WTC11 (cell line): ENCODE data around the gene CFAP100. TPM values are rescaled to one million over a fixed set of nuclear protein-coding genes. Genes with fewer than 3 reads are reported as not detected.
A peak's percentile ranks its signal among the peaks of the same experiment; 100 is the strongest.

Source experiments
- ATAC-seq: fragments of 200-7000 bp; cut with Tn5 transposase; 2 replicates; pipeline ENCODE4 v1.10.0; 2021; ENCODE audit warnings: mild to moderate bottlenecking, moderate library complexity
- Bru-seq: library from RNA; stranded (reverse); fragments of 400-500 nt; gene quantifications from one replicate; lab custom pipeline; 2021; lab: Mats Ljungman, UMichigan
- CTCF ChIA-PET: fragments of 300-600 bp; sonication (Branson Sonifier 250); formaldehyde crosslinking; loops from one replicate; lab custom pipeline; 2021; ENCODE audit warnings: antibody characterized with exemption; lab: Charles Lee
- POLR2A ChIA-PET: fragments of 350-600 bp; sonication (Branson Sonifier 250); formaldehyde crosslinking; loops from one replicate; lab custom pipeline; 2021; ENCODE audit warnings: antibody characterized with exemption; lab: Charles Lee
- DNase-seq: peaks from one replicate; pipeline ENCODE4 v3.0.0; 2021; ENCODE audit warnings: low spot score
- H3K27ac Mint-ChIP-seq: 2 replicates; pipeline ENCODE4 v1.8.0; 2021; ENCODE audit warnings: mixed read lengths
- H3K27me3 Mint-ChIP-seq: 2 replicates; pipeline ENCODE4 v1.8.0; 2021; ENCODE audit warnings: low read depth, mild to moderate bottlenecking, moderate library complexity, mixed read lengths
- H3K36me3 Mint-ChIP-seq: 2 replicates; pipeline ENCODE4 v1.8.0; 2021; ENCODE audit warnings: mixed read lengths
- H3K4me1 Mint-ChIP-seq: 2 replicates; pipeline ENCODE4 v1.8.0; 2022; ENCODE audit warnings: mixed read lengths
- H3K4me3 Mint-ChIP-seq: 2 replicates; pipeline ENCODE4 v1.8.0; 2021; ENCODE audit warnings: mild to moderate bottlenecking, moderate library complexity, mixed read lengths
- H3K9me3 Mint-ChIP-seq: 2 replicates; pipeline ENCODE4 v1.8.0; 2021; ENCODE audit warnings: mixed read lengths
- ESRRA ChIP-seq: sonication (generic); formaldehyde crosslinking; IDR thresholded peaks from 2 replicates; pipeline ENCODE4 v1.8.1; 2022; ENCODE audit warnings: mild to moderate bottlenecking, missing genetic modification reagents, borderline replicate concordance
- NFE2L1 ChIP-seq: sonication (generic); formaldehyde crosslinking; IDR thresholded peaks from 2 replicates; pipeline ENCODE4 v1.8.1; 2023; ENCODE audit warnings: missing genetic modification reagents
- OVOL2 ChIP-seq: fragments of 250-450 bp; sonication (Bioruptor Pico); IDR thresholded peaks from 2 replicates; pipeline ENCODE4 v1.9.0; 2021; ENCODE audit warnings: mild to moderate bottlenecking, borderline replicate concordance
- PRRX2 ChIP-seq: fragments of 250-450 bp; sonication (Bioruptor Pico); IDR thresholded peaks from 2 replicates; pipeline ENCODE4 v1.8.0; 2021; ENCODE audit warnings: mild to moderate bottlenecking
- RORB ChIP-seq: fragments of 250-450 bp; sonication (Bioruptor Pico); IDR thresholded peaks from 2 replicates; pipeline ENCODE4 v1.9.0; 2021; ENCODE audit warnings: mild to moderate bottlenecking
- SMAD3 ChIP-seq: sonication (generic); formaldehyde crosslinking; IDR thresholded peaks from 2 replicates; pipeline ENCODE4 v1.8.0; 2022; ENCODE audit warnings: missing genetic modification reagents, mild to moderate bottlenecking, borderline replicate concordance
- SOX15 ChIP-seq: fragments of 250-450 bp; sonication (Bioruptor Pico); IDR thresholded peaks from 2 replicates; pipeline ENCODE4 v1.9.0; 2021; ENCODE audit warnings: mild to moderate bottlenecking
- TCF7 ChIP-seq: sonication (generic); formaldehyde crosslinking; IDR thresholded peaks from 2 replicates; pipeline ENCODE4 v1.8.0; 2022; ENCODE audit warnings: mild to moderate bottlenecking, low read depth, missing genetic modification reagents, moderate library complexity
- ZNF121 ChIP-seq: sonication (generic); formaldehyde crosslinking; IDR thresholded peaks from 2 replicates; pipeline ENCODE4 v1.8.0; 2023; ENCODE audit warnings: missing genetic modification reagents
- ZNF317 ChIP-seq: sonication (generic); formaldehyde crosslinking; IDR thresholded peaks from 2 replicates; pipeline ENCODE4 v1.8.1; 2023; ENCODE audit warnings: low read depth, mild to moderate bottlenecking, moderate library complexity, missing genetic modification reagents, borderline replicate concordance
- long read RNA-seq, 3 experiments: library from RNA in 1 of 3; library from capped mRNA in 1 of 3; library from polyadenylated mRNA in 1 of 3; unstranded in 2 of 3; stranded (forward) in 1 of 3; transcript quantifications; one replicate each; pipeline ENCODE4 v2.0.0, GENCODE V29; 2021
- total RNA-seq: library from RNA; stranded (reverse); gene quantifications from 3 replicates; pipeline ENCODE4 v1.2.3, GENCODE V29; 2021
- TF ChIP-seq, protein P1 (sequence below): sonication (generic); formaldehyde crosslinking; IDR thresholded peaks from 2 replicates; pipeline ENCODE4 v1.8.0; 2022; ENCODE audit warnings: mild to moderate bottlenecking, missing genetic modification reagents
- TF ChIP-seq, protein P2 (sequence below): sonication (generic); formaldehyde crosslinking; conservative IDR thresholded peaks from 2 replicates; pipeline ENCODE4 v1.8.1; 2023; ENCODE audit warnings: mild to moderate bottlenecking, low read depth, missing genetic modification reagents, moderate library complexity
- TF ChIP-seq, protein P3 (sequence below): fragments of 250-450 bp; sonication (Bioruptor Pico); IDR thresholded peaks from 2 replicates; pipeline ENCODE4 v2.1.2; 2022; ENCODE audit warnings: mild to moderate bottlenecking, moderate library complexity
- TF ChIP-seq, protein P4 (sequence below): sonication (generic); formaldehyde crosslinking; IDR thresholded peaks from 2 replicates; pipeline ENCODE4 v1.8.0; 2023; ENCODE audit warnings: mild to moderate bottlenecking, missing genetic modification reagents
- TF ChIP-seq, protein P5 (sequence below): sonication (generic); formaldehyde crosslinking; IDR thresholded peaks from 2 replicates; pipeline ENCODE4 v1.8.1; 2022; ENCODE audit warnings: mild to moderate bottlenecking, moderate library complexity, missing genetic modification reagents
- TF ChIP-seq, protein P6 (sequence below): sonication (generic); formaldehyde crosslinking; IDR thresholded peaks from 2 replicates; pipeline ENCODE4 v1.8.1; 2023; ENCODE audit warnings: mild to moderate bottlenecking, missing genetic modification reagents
- TF ChIP-seq, protein P7 (sequence below): fragments of 250-450 bp; sonication (Bioruptor Pico); IDR thresholded peaks from 2 replicates; pipeline ENCODE4 v1.9.0; 2021; ENCODE audit warnings: mild to moderate bottlenecking
- TF ChIP-seq, protein P8 (sequence below): sonication (generic); formaldehyde crosslinking; IDR thresholded peaks from 2 replicates; pipeline ENCODE4 v1.8.1; 2023; ENCODE audit warnings: mild to moderate bottlenecking, missing genetic modification reagents, borderline replicate concordance

The CFAP100 gene
- 0.41 TPM in 1 of 3 replicates, not detected in the others for total RNA-seq
- percentile 8 among the genes with signal in this experiment for Bru-seq, nascent RNA
- long read RNA-seq, experiment 1, result 0 reads
- long read RNA-seq, experiment 2, result 0 reads
- long read RNA-seq, experiment 3, partial matches to known transcripts, result 0 of 1 reads
- long read RNA-seq, experiment 3, other reads (novel, unspliced or antisense), result 1 of 1 reads

DNA sequence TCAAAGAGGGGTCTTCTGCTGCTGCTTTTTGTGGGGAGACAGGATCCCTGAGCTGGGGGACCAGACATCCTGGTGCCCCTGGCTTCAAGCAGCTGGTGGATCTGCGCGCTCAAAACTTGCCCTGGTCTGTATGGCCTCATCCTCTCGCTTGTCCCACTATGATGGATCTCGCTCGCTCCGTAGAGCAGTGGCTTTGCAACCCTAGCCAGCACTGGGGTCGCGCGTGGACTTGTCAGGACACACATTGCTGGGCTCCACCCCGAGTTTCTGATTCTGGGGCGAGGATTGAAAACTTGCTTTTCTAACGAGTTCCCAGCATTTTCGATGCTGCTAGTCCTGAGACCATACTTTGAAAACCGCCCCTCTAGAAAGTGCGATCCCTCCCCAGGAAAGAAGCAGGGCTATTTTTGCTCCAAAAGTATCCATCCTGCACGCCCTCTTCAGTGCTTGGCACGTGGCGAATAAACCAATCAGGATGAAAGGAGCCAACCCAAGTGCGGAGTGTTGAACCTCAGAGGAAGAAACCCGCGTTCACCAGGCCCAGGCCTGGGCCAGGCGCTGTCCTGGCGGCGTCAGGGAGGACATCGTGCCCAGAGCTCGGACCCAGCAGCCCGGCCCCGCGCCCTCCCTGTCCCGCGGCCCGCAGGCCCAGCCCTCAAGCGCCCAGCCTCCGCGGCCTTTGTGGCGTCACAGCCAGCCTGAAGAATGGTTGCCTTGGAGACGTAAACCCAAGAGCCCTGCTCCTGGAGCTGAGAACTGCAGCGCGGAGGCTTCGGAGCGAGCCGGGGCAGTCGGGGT, at the start of gene CFAP100:
Gene CFAP100, plus strand, starts transcription at position 731 of the 798 bp plus-strand sequence. CDS start 1,092 bp downstream, outside the sequence.
- Mint-ChIP-seq H3K36me3 (no peaks in the 10 kb centered on the region), H3K27ac (no peak within 1 kb of the TSS), H3K9me3 (no peaks in the 10 kb centered on the region), H3K4me1 (peaks cover 12% of the 10 kb centered on the region), H3K27me3 (peaks cover 58% of the 10 kb centered on the region), H3K4me3 (peak within 1 kb of the TSS; percentile 53)
- DNase-seq (peak; percentile 80), ATAC-seq (peak; percentile 89)
- ChIA-PET POLR2A (no interaction called here), CTCF (interaction anchor here (0.6 to 1.6 kb wide), 7 partner anchors 9 to 1642 kb away, joined by 3 to 4 read pairs (median 3); partner anchors contain the start of gene ZXDC)
- no peak for TF ChIP-seq ESRRA
- TF ChIP-seq, protein P1, sequence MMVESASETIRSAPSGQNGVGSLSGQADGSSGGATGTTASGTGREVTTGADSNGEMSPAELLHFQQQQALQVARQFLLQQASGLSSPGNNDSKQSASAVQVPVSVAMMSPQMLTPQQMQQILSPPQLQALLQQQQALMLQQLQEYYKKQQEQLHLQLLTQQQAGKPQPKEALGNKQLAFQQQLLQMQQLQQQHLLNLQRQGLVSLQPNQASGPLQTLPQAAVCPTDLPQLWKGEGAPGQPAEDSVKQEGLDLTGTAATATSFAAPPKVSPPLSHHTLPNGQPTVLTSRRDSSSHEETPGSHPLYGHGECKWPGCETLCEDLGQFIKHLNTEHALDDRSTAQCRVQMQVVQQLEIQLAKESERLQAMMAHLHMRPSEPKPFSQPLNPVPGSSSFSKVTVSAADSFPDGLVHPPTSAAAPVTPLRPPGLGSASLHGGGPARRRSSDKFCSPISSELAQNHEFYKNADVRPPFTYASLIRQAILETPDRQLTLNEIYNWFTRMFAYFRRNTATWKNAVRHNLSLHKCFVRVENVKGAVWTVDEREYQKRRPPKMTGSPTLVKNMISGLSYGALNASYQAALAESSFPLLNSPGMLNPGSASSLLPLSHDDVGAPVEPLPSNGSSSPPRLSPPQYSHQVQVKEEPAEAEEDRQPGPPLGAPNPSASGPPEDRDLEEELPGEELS (CRISPR knock-in tag), result no peak
- no peak for TF ChIP-seq ZNF121 (CRISPR knock-in tag)
- TF ChIP-seq PRRX2, result no peak
- no peak for TF ChIP-seq SOX15
- TF ChIP-seq, protein P2, sequence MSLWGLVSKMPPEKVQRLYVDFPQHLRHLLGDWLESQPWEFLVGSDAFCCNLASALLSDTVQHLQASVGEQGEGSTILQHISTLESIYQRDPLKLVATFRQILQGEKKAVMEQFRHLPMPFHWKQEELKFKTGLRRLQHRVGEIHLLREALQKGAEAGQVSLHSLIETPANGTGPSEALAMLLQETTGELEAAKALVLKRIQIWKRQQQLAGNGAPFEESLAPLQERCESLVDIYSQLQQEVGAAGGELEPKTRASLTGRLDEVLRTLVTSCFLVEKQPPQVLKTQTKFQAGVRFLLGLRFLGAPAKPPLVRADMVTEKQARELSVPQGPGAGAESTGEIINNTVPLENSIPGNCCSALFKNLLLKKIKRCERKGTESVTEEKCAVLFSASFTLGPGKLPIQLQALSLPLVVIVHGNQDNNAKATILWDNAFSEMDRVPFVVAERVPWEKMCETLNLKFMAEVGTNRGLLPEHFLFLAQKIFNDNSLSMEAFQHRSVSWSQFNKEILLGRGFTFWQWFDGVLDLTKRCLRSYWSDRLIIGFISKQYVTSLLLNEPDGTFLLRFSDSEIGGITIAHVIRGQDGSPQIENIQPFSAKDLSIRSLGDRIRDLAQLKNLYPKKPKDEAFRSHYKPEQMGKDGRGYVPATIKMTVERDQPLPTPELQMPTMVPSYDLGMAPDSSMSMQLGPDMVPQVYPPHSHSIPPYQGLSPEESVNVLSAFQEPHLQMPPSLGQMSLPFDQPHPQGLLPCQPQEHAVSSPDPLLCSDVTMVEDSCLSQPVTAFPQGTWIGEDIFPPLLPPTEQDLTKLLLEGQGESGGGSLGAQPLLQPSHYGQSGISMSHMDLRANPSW, result no peak
- TF ChIP-seq NFE2L1, result no peak
- TF ChIP-seq TCF7, result no peak
- TF ChIP-seq OVOL2 (CRISPR knock-in tag), result no peak
- TF ChIP-seq, protein P3, sequence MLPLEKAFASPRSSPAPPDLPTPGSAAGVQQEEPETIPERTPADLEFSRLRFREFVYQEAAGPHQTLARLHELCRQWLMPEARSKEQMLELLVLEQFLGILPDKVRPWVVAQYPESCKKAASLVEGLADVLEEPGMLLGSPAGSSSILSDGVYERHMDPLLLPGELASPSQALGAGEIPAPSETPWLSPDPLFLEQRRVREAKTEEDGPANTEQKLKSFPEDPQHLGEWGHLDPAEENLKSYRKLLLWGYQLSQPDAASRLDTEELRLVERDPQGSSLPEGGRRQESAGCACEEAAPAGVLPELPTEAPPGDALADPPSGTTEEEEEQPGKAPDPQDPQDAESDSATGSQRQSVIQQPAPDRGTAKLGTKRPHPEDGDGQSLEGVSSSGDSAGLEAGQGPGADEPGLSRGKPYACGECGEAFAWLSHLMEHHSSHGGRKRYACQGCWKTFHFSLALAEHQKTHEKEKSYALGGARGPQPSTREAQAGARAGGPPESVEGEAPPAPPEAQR, result no peak
- TF ChIP-seq, protein P4, sequence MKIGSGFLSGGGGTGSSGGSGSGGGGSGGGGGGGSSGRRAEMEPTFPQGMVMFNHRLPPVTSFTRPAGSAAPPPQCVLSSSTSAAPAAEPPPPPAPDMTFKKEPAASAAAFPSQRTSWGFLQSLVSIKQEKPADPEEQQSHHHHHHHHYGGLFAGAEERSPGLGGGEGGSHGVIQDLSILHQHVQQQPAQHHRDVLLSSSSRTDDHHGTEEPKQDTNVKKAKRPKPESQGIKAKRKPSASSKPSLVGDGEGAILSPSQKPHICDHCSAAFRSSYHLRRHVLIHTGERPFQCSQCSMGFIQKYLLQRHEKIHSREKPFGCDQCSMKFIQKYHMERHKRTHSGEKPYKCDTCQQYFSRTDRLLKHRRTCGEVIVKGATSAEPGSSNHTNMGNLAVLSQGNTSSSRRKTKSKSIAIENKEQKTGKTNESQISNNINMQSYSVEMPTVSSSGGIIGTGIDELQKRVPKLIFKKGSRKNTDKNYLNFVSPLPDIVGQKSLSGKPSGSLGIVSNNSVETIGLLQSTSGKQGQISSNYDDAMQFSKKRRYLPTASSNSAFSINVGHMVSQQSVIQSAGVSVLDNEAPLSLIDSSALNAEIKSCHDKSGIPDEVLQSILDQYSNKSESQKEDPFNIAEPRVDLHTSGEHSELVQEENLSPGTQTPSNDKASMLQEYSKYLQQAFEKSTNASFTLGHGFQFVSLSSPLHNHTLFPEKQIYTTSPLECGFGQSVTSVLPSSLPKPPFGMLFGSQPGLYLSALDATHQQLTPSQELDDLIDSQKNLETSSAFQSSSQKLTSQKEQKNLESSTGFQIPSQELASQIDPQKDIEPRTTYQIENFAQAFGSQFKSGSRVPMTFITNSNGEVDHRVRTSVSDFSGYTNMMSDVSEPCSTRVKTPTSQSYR (CRISPR knock-in tag), result no peak; the same call in 1 of the 2 replicates
- TF ChIP-seq, protein P5, sequence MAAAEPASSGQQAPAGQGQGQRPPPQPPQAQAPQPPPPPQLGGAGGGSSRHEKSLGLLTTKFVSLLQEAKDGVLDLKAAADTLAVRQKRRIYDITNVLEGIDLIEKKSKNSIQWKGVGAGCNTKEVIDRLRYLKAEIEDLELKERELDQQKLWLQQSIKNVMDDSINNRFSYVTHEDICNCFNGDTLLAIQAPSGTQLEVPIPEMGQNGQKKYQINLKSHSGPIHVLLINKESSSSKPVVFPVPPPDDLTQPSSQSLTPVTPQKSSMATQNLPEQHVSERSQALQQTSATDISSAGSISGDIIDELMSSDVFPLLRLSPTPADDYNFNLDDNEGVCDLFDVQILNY (CRISPR knock-in tag), result peak; percentile 35; the same call in 1 of the 2 replicates
- TF ChIP-seq ZNF317 (CRISPR knock-in tag), result no peak
- TF ChIP-seq, protein P6, sequence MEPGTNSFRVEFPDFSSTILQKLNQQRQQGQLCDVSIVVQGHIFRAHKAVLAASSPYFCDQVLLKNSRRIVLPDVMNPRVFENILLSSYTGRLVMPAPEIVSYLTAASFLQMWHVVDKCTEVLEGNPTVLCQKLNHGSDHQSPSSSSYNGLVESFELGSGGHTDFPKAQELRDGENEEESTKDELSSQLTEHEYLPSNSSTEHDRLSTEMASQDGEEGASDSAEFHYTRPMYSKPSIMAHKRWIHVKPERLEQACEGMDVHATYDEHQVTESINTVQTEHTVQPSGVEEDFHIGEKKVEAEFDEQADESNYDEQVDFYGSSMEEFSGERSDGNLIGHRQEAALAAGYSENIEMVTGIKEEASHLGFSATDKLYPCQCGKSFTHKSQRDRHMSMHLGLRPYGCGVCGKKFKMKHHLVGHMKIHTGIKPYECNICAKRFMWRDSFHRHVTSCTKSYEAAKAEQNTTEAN (CRISPR knock-in tag), result peak; percentile 68; the same call in 1 of the 2 replicates
- no peak for TF ChIP-seq SMAD3 (CRISPR knock-in tag)
- TF ChIP-seq, protein P7, sequence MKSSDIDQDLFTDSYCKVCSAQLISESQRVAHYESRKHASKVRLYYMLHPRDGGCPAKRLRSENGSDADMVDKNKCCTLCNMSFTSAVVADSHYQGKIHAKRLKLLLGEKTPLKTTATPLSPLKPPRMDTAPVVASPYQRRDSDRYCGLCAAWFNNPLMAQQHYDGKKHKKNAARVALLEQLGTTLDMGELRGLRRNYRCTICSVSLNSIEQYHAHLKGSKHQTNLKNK (CRISPR knock-in tag), result no peak
- TF ChIP-seq, protein P8, sequence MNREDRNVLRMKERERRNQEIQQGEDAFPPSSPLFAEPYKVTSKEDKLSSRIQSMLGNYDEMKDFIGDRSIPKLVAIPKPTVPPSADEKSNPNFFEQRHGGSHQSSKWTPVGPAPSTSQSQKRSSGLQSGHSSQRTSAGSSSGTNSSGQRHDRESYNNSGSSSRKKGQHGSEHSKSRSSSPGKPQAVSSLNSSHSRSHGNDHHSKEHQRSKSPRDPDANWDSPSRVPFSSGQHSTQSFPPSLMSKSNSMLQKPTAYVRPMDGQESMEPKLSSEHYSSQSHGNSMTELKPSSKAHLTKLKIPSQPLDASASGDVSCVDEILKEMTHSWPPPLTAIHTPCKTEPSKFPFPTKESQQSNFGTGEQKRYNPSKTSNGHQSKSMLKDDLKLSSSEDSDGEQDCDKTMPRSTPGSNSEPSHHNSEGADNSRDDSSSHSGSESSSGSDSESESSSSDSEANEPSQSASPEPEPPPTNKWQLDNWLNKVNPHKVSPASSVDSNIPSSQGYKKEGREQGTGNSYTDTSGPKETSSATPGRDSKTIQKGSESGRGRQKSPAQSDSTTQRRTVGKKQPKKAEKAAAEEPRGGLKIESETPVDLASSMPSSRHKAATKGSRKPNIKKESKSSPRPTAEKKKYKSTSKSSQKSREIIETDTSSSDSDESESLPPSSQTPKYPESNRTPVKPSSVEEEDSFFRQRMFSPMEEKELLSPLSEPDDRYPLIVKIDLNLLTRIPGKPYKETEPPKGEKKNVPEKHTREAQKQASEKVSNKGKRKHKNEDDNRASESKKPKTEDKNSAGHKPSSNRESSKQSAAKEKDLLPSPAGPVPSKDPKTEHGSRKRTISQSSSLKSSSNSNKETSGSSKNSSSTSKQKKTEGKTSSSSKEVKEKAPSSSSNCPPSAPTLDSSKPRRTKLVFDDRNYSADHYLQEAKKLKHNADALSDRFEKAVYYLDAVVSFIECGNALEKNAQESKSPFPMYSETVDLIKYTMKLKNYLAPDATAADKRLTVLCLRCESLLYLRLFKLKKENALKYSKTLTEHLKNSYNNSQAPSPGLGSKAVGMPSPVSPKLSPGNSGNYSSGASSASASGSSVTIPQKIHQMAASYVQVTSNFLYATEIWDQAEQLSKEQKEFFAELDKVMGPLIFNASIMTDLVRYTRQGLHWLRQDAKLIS (CRISPR knock-in tag), result 0 out of 2 replicates have a peak, but pooled peaks have one; percentile 37
- no peak for TF ChIP-seq RORB
